Body of pancreas (tissue), 4 donors: ENCODE data around the gene DYDC2. TPM values are rescaled to one million over a fixed set of nuclear protein-coding genes. Genes with fewer than 3 reads are reported as not detected.

Experiments used
- ATAC-seq: fragments of 150-250 bp; one replicate; pipeline ENCODE4 v1.9.1; 2016
- DNase-seq, 4 donors: peaks; one replicate each; pipeline ENCODE4 v3.0.0-alpha.2; 2019
- H3K27ac ChIP-seq, 4 donors: fragments of 200-600 bp; sonication (generic); 1 replicate in 3 of 4; 2 replicates in 1 of 4; pipeline versions ENCODE4 v1.5.1 to v1.6.1; 2016 to 2019; ENCODE audit warnings: mild to moderate bottlenecking in 1 of 4, mixed read lengths in 1 of 4, moderate library complexity in 1 of 4
- H3K27me3 ChIP-seq, 2 donors: fragments of 200-600 bp; sonication (generic); one replicate each; pipeline ENCODE4 v1.6.0; 2016; ENCODE audit warnings: mild to moderate bottlenecking in 1 of 2
- H3K36me3 ChIP-seq, 2 donors: fragments of 200-600 bp; sonication (generic); replicated peaks in 1 of 2; 2 replicates each; pipeline ENCODE4 v1.5.1; 2016; ENCODE audit warnings: low read depth in 2 of 2; ENCODE audit not compliant: insufficient read depth in 1 of 2
- H3K4me1 ChIP-seq: fragments of 200-600 bp; sonication (generic); one replicate; pipeline ENCODE4 v1.6.0; 2016
- H3K4me3 ChIP-seq, 2 donors: fragments of 200-600 bp; sonication (generic); 1 replicate in 1 of 2; 2 replicates in 1 of 2; pipeline ENCODE4 v1.5.1; 2016 to 2019
- H3K9me3 ChIP-seq, 3 donors: fragments of 200-600 bp; sonication (generic); 1 replicate in 2 of 3; 2 replicates in 1 of 3; pipeline ENCODE4 v1.5.1; 2016
- CTCF ChIP-seq, 7 experiments: fragments of 450-650 bp in 4 of 7; fragments of 200-600 bp in 3 of 7; sonication (generic) in 3 of 7; IDR thresholded peaks; one replicate each; pipeline ENCODE4 v1.5.1; 2016 to 2019; ENCODE audit warnings: antibody characterized with exemption in 7 of 7
- POLR2A ChIP-seq, 3 donors: fragments of 450-650 bp; IDR thresholded peaks; one replicate each; pipeline ENCODE4 v1.6.1; 2016; ENCODE audit warnings: antibody characterized with exemption in 3 of 3, mild to moderate bottlenecking in 2 of 3
- WGBS, 2 donors: methylation state at CpG; one replicate each; pipeline ENCODE4 v1.1.5; 2017; 5-methylcytosine and 5-hydroxymethylcytosine counted together
- intact Hi-C: fragments of 100-400 bp; cut with DNase I; formaldehyde crosslinking; loops from one replicate; pipeline ENCODE4 v1.15.1; 2023
- total RNA-seq, 2 donors: library from RNA; depleted of rRNA; stranded (reverse); fragments of >200 nt; gene quantifications; one replicate each; pipeline ENCODE4 v1.1.0, GENCODE V29; 2016

The DYDC2 gene
- total RNA-seq, 2 donors from 2014 or later = not detected

DNA sequence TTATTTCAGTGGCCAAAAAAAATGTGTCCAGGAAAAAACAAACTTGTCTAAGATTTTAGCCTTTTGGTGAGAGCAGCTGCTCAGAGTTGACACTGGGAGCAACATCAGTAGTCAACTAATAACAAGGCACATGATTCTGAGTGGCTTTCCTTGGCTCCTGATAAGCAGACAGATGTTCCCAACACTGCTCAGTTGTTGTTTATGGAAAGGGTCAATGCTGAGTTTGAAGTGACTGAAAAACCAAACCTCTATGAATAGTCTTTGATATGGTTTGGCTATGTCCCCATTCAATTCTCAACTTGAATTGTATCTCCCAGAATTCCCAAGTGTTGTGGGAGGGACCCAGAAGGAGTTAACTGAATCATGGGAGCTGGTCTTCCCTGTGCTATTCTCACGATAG is 12.3 kb upstream of the DYDC2 start:
- TF ChIP-seq CTCF (IDR thresholded peaks at IDR 0.05) (no peak), POLR2A (IDR thresholded peaks at IDR 0.05) (no peak)
- DNase-seq = no peak
- WGBS, 2 donors = 50 to 67% methylated on average over 1 of the region's 1 CpG
- no peaks in the 10 kb centered on the region for H3K4me1 ChIP-seq
- no peaks in the 10 kb centered on the region for H3K9me3 ChIP-seq
- no peak overlapping the region for H3K4me3 ChIP-seq
- intact Hi-C loops = no loop called here
- H3K27me3 ChIP-seq = no peaks in the 10 kb centered on the region
- H3K27ac ChIP-seq = no peak overlapping the region
- no peaks in the 10 kb centered on the region for H3K36me3 ChIP-seq
- ATAC-seq = no peak

- no peak for ATAC-seq
Observed at GRCh38 chr10:80344912-80345311, 11.7 kb upstream of the DYDC2 start.

GRCh38 chr10:80350251-80350650 is 6.3 kb upstream of the DYDC2 start:
- Histone ChIP-seq H3K36me3 (no peaks in the 10 kb centered on the region), H3K27ac (no peak overlapping the region), H3K9me3 (no peaks in the 10 kb centered on the region), H3K27me3 (no peaks in the 10 kb centered on the region), H3K4me1 (no peaks in the 10 kb centered on the region), H3K4me3 (no peak overlapping the region)
- TF ChIP-seq POLR2A (IDR thresholded peaks at IDR 0.05) (no peak), CTCF (IDR thresholded peaks at IDR 0.05) (no peak)
- intact Hi-C loops = no loop called here
- no peak for DNase-seq
- 84 to 85% methylated on average over 3 of the region's 3 CpGs for WGBS, 2 donors
- no peak for ATAC-seq

More at GRCh38 chr10:80344912-80345311, 11.7 kb upstream of the DYDC2 start:
- H3K4me3 ChIP-seq = no peak overlapping the region
- 38 to 43% methylated on average over 2 of the region's 2 CpGs for WGBS, 2 donors
- H3K9me3 ChIP-seq = no peaks in the 10 kb centered on the region
- H3K27me3 ChIP-seq = no peaks in the 10 kb centered on the region
- TF ChIP-seq POLR2A (IDR thresholded peaks at IDR 0.05) (no peak), CTCF (IDR thresholded peaks at IDR 0.05) (no peak)
- H3K4me1 ChIP-seq = no peaks in the 10 kb centered on the region
- H3K36me3 ChIP-seq = no peaks in the 10 kb centered on the region
- no peak for DNase-seq
- intact Hi-C loops = no loop called here
- no peak overlapping the region for H3K27ac ChIP-seq

DNA sequence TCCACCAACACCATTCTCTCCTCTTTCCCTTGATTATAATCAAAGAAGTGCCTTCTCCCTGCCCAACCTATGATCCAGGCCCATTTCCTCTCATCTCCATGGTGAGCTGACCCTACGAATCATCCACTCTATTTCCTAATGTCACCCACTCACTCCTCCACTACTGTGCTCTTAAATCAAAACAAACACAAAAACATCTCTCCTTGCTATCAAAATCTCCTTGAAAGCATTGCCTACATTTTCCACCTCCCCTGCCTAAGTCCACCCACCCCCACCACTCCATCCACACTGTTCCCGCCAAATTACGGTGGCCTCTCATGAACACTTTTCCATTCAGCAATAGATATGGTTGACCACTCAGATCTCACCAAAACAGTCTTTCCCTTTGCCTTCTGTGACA is 5.4 kb upstream of the DYDC2 start:
- H3K27me3 ChIP-seq = no peaks in the 10 kb centered on the region
- TF ChIP-seq POLR2A (IDR thresholded peaks at IDR 0.05) = no peak
- no peak for TF ChIP-seq CTCF (IDR thresholded peaks at IDR 0.05)
- H3K4me3 ChIP-seq = no peak overlapping the region
- H3K36me3 ChIP-seq = no peaks in the 10 kb centered on the region
- peaks cover 2% of the 10 kb centered on the region for H3K4me1 ChIP-seq
- DNase-seq (no peak), ATAC-seq (no peak)
- H3K27ac ChIP-seq = no peak overlapping the region
- 95 to 96% methylated on average over 3 of the region's 3 CpGs for WGBS, 2 donors
- intact Hi-C loops = no loop called here
- H3K9me3 ChIP-seq = no peaks in the 10 kb centered on the region

- H3K4me1 ChIP-seq = peaks cover 16% of the 10 kb centered on the region
- peak in 3 of 4 donors; percentile 13 to 36 (median 13) for DNase-seq
- H3K36me3 ChIP-seq = no peaks in the 10 kb centered on the region
- H3K27me3 ChIP-seq = no peaks in the 10 kb centered on the region
- peak; percentile 36 for ATAC-seq
- no peak overlapping the region for H3K27ac ChIP-seq
- TF ChIP-seq POLR2A (IDR thresholded peaks at IDR 0.05) (no peak), CTCF (IDR thresholded peaks at IDR 0.05) (no peak)
- 24% methylated on average over 40 to 43 of the region's 50 CpGs for WGBS, 2 donors
- intact Hi-C loops = no loop called here
- no peak overlapping the region for H3K4me3 ChIP-seq
- no peaks in the 10 kb centered on the region for H3K9me3 ChIP-seq
Observed at GRCh38 chr10:80356989-80357850, 639 bp downstream of the DYDC2 start.
